HCT116 (cell line): ENCODE data around the gene SH3GL3.

ENCODE experiments used
- CEBPB ChIP-seq: IDR thresholded peaks from 2 replicates; pipeline ENCODE4 v1.6.1; 2012; ENCODE audit warnings: low read depth
- ELF1 ChIP-seq: IDR thresholded peaks from 2 replicates; pipeline ENCODE4 v1.6.1; 2012; ENCODE audit warnings: low read depth, borderline replicate concordance
- EZH2 ChIP-seq: fragments of 200-600 bp; sonication (generic); IDR thresholded peaks from 2 replicates; pipeline ENCODE4 v1.6.1; 2017; ENCODE audit warnings: antibody characterized with exemption, mixed run types
- EZH2phosphoT487 ChIP-seq: fragments of 200-600 bp; IDR thresholded peaks from 2 replicates; pipeline ENCODE4 v1.6.1; 2018; ENCODE audit warnings: antibody characterized with exemption, borderline replicate concordance
- FOSL1 ChIP-seq: IDR thresholded peaks from 2 replicates; pipeline ENCODE4 v1.6.1; 2012; ENCODE audit warnings: low read depth
- POLR2A ChIP-seq: IDR thresholded peaks from 2 replicates; pipeline ENCODE4 v1.7.0; 2011; ENCODE audit warnings: borderline replicate concordance; ENCODE audit not compliant: insufficient read depth, insufficient read length; ENCODE audit errors: extremely low read depth
- SP1 ChIP-seq: IDR thresholded peaks from 2 replicates; pipeline ENCODE4 v1.6.1; 2012; ENCODE audit warnings: low read depth
- ZFX ChIP-seq: fragments of 450-650 bp; IDR thresholded peaks from 2 replicates; pipeline ENCODE4 v1.6.1; 2017
- TF ChIP-seq, protein P1 (sequence below), 3 experiments: fragments of 200-600 bp in 1 of 3; sonication (generic) in 1 of 3; IDR thresholded peaks in 2 of 3; conservative IDR thresholded peaks in 1 of 3; 2 replicates each; pipeline ENCODE4 v1.5.1; 2012 to 2017; ENCODE audit warnings: low read depth in 2 of 3, low read length in 2 of 3, antibody characterized with exemption in 1 of 3, borderline replicate concordance in 1 of 3, control low read depth in 1 of 3, mild to moderate bottlenecking in 1 of 3, mixed read lengths in 1 of 3, mixed run types in 1 of 3, moderate library complexity in 1 of 3; ENCODE audit not compliant: insufficient read depth in 1 of 3

GRCh38 chr15:83652626-83653204, 205.6 kb downstream of the SH3GL3 start:
- TF ChIP-seq, protein P1, sequence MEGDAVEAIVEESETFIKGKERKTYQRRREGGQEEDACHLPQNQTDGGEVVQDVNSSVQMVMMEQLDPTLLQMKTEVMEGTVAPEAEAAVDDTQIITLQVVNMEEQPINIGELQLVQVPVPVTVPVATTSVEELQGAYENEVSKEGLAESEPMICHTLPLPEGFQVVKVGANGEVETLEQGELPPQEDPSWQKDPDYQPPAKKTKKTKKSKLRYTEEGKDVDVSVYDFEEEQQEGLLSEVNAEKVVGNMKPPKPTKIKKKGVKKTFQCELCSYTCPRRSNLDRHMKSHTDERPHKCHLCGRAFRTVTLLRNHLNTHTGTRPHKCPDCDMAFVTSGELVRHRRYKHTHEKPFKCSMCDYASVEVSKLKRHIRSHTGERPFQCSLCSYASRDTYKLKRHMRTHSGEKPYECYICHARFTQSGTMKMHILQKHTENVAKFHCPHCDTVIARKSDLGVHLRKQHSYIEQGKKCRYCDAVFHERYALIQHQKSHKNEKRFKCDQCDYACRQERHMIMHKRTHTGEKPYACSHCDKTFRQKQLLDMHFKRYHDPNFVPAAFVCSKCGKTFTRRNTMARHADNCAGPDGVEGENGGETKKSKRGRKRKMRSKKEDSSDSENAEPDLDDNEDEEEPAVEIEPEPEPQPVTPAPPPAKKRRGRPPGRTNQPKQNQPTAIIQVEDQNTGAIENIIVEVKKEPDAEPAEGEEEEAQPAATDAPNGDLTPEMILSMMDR (IDR thresholded peaks at IDR 0.05 in 2 of 3, conservative IDR thresholded peaks at IDR 0.05 in 1 of 3; ENCODE audit: borderline replicate concordance in 1 of 3, insufficient read depth in 1 of 3, low read depth in 2 of 3, low read length in 2 of 3): no peak
- TF ChIP-seq ELF1: no peak
- TF ChIP-seq EZH2: no peak
- no peak for TF ChIP-seq SP1
- TF ChIP-seq POLR2A: no peak
- no peak for TF ChIP-seq CEBPB
- no peak for TF ChIP-seq EZH2phosphoT487
- TF ChIP-seq FOSL1: no peak
- no peak for TF ChIP-seq ZFX
